ENCODE results near the gene TNFSF10. TPM values are rescaled to one million over a fixed set of nuclear protein-coding genes. Genes with fewer than 3 reads are reported as not detected.
A peak's percentile ranks its signal among the peaks of the same experiment; 100 is the strongest.

TNFSF10 gene
- total RNA-seq, 4 donors from 2014 or later: 24.6 to 54.1 (median 37.3) TPM

- H3K27ac ChIP-seq: no peak overlapping the region
- H3K4me1 ChIP-seq: peaks cover 0 to 19% (median 7%) of the 10 kb centered on the region in 4 donors
Observed at GRCh38 chr3:172543419-172543818, 20.2 kb upstream of the TNFSF10 start.

GRCh38 chr3:172542999-172543398, 19.8 kb upstream of the TNFSF10 start:
- Histone ChIP-seq H3K27ac (no peak overlapping the region), H3K4me3 (no peak overlapping the region), H3K36me3 (no peaks in the 10 kb centered on the region), H3K9me3 (no peaks in the 10 kb centered on the region), H3K27me3 (no peaks in the 10 kb centered on the region), H3K4me1 (peaks cover 0 to 19% (median 7%) of the 10 kb centered on the region in 4 donors)
- no peak for TF ChIP-seq EP300 (IDR thresholded peaks at IDR 0.05)
- no peak for TF ChIP-seq POLR2A (IDR thresholded peaks at IDR 0.05)
- TF ChIP-seq CTCF (IDR thresholded peaks at IDR 0.05): no peak
- 59% methylated on average over 3 of the region's 3 CpGs for WGBS, 2 donors
- DNase-seq (ENCODE audit: low spot score in 2 of 2): no peak

More at GRCh38 chr3:172543419-172543818, 20.2 kb upstream of the TNFSF10 start:
- DNase-seq (ENCODE audit: low spot score in 2 of 2): no peak
- Histone ChIP-seq H3K27me3 (no peaks in the 10 kb centered on the region), H3K4me3 (no peak overlapping the region), H3K9me3 (no peaks in the 10 kb centered on the region), H3K36me3 (no peaks in the 10 kb centered on the region)
- 37 to 62% methylated on average over 1 of the region's 1 CpG for whole genome bisulfite sequencing, 2 donors
- TF ChIP-seq CTCF (IDR thresholded peaks at IDR 0.05): no peak
- no peak for TF ChIP-seq POLR2A (IDR thresholded peaks at IDR 0.05)
- no peak for TF ChIP-seq EP300 (IDR thresholded peaks at IDR 0.05)

GRCh38 chr3:172541945-172542488, 18.8 kb upstream of the TNFSF10 start:
- Histone ChIP-seq H3K9me3 (no peaks in the 10 kb centered on the region), H3K27ac (peak overlapping the region in 1 of 4 donors; percentile 37), H3K4me3 (no peak overlapping the region), H3K27me3 (no peaks in the 10 kb centered on the region), H3K36me3 (no peaks in the 10 kb centered on the region), H3K4me1 (peaks cover 0 to 15% (median 4%) of the 10 kb centered on the region in 4 donors)
- DNase-seq (ENCODE audit: low spot score in 2 of 2): no peak
- no peak for TF ChIP-seq EP300 (IDR thresholded peaks at IDR 0.05)
- TF ChIP-seq CTCF (IDR thresholded peaks at IDR 0.05): no peak
- TF ChIP-seq POLR2A (IDR thresholded peaks at IDR 0.05): no peak

DNA sequence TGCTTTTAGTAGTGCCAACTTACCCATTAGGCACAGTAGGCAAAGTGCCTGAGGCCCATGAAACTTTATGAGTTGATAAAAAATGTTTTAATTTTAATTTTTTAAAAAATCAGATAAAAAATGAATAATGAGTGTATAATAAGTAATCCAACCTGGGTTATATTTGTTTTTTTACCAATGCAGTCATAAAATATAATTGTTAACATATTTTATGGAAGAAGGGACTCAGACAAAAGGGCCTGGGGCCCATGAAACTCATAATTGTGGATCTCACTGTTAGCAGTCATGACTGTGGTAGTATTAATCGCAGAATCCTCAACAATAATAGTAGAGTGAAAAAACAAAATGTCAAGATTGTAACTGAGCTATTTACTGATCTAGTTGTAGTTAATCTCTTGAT, 16.8 kb upstream of the TNFSF10 start:
- DNase-seq (ENCODE audit: low spot score in 2 of 2): no peak
- Histone ChIP-seq H3K4me1 (peaks cover 0 to 10% (median 0%) of the 10 kb centered on the region in 4 donors), H3K4me3 (no peak overlapping the region), H3K27me3 (no peaks in the 10 kb centered on the region), H3K36me3 (no peaks in the 10 kb centered on the region), H3K27ac (no peak overlapping the region), H3K9me3 (no peaks in the 10 kb centered on the region)
- WGBS, 2 donors: 92% methylated on average over 1 of the region's 1 CpG
- no peak for TF ChIP-seq POLR2A (IDR thresholded peaks at IDR 0.05)
- no peak for TF ChIP-seq CTCF (IDR thresholded peaks at IDR 0.05)
- TF ChIP-seq EP300 (IDR thresholded peaks at IDR 0.05): no peak

DNA sequence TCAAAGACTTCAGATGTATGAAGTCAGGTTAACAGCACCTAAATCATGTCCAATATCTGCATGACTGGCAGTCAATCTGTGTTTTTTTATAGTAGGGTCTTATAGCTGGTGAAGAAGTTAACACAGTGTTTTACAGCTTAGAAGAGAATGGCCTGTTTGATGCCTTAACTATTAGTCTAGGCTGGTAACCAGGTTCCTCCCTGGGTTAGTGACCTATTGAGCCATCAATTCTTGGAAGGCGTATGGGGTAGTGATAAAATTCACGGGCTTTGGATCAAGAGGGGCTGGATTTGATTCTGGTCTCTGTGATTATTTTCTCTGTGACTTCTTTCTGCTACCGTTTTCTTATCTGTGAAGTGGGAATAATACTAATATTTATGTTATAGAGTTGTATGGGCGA, 16.0 kb upstream of the TNFSF10 start:
- no peak overlapping the region for H3K27ac ChIP-seq
- TF ChIP-seq EP300 (IDR thresholded peaks at IDR 0.05) (no peak), POLR2A (IDR thresholded peaks at IDR 0.05) (no peak), CTCF (IDR thresholded peaks at IDR 0.05) (no peak)
- no peaks in the 10 kb centered on the region for H3K36me3 ChIP-seq
- no peaks in the 10 kb centered on the region for H3K9me3 ChIP-seq
- no peak overlapping the region for H3K4me3 ChIP-seq
- H3K27me3 ChIP-seq: no peaks in the 10 kb centered on the region
- WGBS, 2 donors: 85 to 86% methylated on average over 4 of the region's 4 CpGs
- peaks cover 0 to 10% (median 0%) of the 10 kb centered on the region in 4 donors for H3K4me1 ChIP-seq
- no peak for DNase-seq (ENCODE audit: low spot score in 2 of 2)

Measured in tibial nerve (tissue), 4 donors.